EL (cell line): ENCODE results near the gene THAP5.
A peak's percentile ranks its signal among the peaks of the same experiment; 100 is the strongest.

Experiments used
- DNase-seq: peaks from one replicate; pipeline ENCODE4 v3.0.0-alpha.2; 2016

Gene THAP5

GRCh38 chr7:108528183-108528712 lies 41.3 kb downstream of the THAP5 start:
- DNase-seq: no peak

GRCh38 chr7:108526768-108527017 lies 42.8 kb downstream of the THAP5 start:
- no peak for DNase-seq

GRCh38 chr7:108525985-108526767 lies 43.3 kb downstream of the THAP5 start, which contains the start of gene PNPLA8:
PNPLA8 (minus strand) TSS chr7:108526135; CDS start chr7:108515491, 10,644 bp downstream.
- peak; percentile 99 for DNase-seq

- DNase-seq: peak; percentile 87
Observed at GRCh38 chr7:108525327-108525984, 44.0 kb downstream of the THAP5 start.

GRCh38 chr7:108522780-108523179 lies 46.7 kb downstream of the THAP5 start:
- DNase-seq: no peak

GRCh38 chr7:108517951-108518350 lies 51.6 kb downstream of the THAP5 start:
- DNase-seq: no peak

GRCh38 chr7:108515630-108516029 lies 53.9 kb downstream of the THAP5 start:
- DNase-seq: no peak

GRCh38 chr7:108515013-108515412 lies 54.5 kb downstream of the THAP5 start:
- no peak for DNase-seq
